H7 (cell line): ENCODE results near the gene PRMT7. TPM values are rescaled to one million over a fixed set of nuclear protein-coding genes. Genes with fewer than 3 reads are reported as not detected.

Experiments
- DNase-seq: peaks from one replicate; pipeline ENCODE4 v3.0.0; 2012
- H3K27me3 ChIP-seq: 2 replicates; pipeline ENCODE4 v1.6.0; 2011; ENCODE audit warnings: mild to moderate bottlenecking, low read length; ENCODE audit not compliant: control insufficient read depth, insufficient read depth
- H3K36me3 ChIP-seq: replicated peaks from 2 replicates; pipeline ENCODE4 v1.5.1; 2011; ENCODE audit warnings: low read length; ENCODE audit not compliant: control insufficient read depth, insufficient read depth
- H3K4me3 ChIP-seq: 2 replicates; pipeline ENCODE4 v1.5.1; 2011; ENCODE audit warnings: low read depth, mild to moderate bottlenecking, control low read depth, low read length, moderate library complexity; ENCODE audit not compliant: insufficient read depth
- total RNA-seq: library from RNA; depleted of rRNA; stranded (reverse); fragments of >200 nt; shearing (Covaris generic); gene quantifications from 2 replicates; pipeline ENCODE4 v1.2.3, GENCODE V29; 2014

The PRMT7 gene
- total RNA-seq, 1 experiment from 2014 or later, result 56.5 TPM

DNA sequence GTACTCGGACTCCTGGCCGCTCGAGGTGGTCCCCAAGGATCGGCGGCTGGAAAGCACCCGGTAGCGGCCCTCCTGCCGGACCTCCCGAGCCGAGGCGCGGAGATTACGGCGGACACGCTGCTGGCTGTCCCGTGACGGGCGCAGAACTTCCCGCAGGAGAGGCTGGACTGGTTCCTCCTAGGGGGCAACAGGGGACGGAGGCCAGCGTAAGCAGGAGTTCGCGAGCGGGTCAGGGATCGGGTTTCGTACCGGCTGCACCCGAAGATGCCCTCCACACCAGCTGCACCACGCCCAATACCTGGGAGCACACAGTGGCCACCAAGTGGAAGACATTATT is 414 bp upstream of the PRMT7 start:
- Histone ChIP-seq H3K27me3 (no peaks in the 10 kb centered on the region), H3K36me3 (peaks cover 3% of the 10 kb centered on the region), H3K4me3 (peak overlapping the region; percentile 97)
- peak; percentile 91 for DNase-seq

DNA sequence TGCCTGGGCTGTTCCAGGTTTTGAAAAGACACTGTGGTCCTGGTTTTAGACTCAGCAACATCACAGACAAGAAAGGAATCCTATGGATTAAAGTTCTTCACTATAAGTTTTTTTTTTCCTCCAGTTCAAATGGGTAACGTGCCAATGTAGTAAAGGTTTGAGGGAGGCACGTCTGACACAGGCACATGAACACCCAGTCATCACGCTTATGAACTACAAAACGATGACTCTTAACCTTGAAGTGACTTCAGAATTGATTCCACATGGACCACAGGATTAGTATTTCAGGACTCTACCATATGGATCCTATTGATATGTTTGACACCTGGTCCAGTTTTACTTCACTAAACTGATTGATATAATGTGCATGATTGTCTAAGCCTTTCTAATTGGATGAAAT is 2.3 kb downstream of the PRMT7 start:
- Histone ChIP-seq H3K36me3 (peaks cover 10% of the 10 kb centered on the region), H3K4me3 (no peak overlapping the region), H3K27me3 (no peaks in the 10 kb centered on the region)
- DNase-seq, result no peak

DNA sequence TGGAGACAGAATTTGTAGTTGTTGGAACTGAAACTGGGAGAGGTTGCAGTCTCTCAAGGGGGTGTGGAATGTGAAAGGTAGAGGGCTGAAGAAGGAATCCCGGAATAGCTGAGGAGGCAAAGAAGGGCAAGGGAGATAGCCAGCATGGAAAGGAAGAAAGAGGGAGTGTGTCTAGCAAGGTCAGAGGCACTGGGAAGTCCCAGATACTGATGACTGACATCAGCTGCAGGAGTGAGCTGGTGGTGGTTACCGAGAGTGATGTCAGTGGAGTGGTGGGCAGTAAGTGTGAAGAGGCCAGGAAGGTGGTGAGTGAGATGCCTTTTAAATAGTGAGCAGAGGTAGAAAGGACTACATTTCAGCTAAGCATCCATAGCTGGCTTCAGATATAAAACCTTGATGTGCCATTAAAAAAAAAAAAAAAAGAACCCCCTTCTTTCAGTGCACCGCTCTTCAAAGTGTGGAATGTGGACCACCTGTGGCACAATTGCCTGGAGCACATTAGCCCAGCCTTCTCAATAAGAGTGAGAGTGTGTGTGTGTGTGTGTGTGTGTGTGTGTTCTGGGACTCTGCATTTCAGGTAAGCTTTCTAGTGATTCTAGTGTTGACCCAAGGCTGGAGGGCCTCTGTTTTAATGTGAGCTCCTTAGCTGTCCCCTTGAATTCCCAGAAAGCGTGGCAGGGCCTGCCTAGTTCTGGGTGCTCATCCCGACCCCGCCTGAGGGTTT is 8.5 kb downstream of the PRMT7 start:
- H3K36me3 ChIP-seq, result peaks cover 20% of the 10 kb centered on the region
- no peaks in the 10 kb centered on the region for H3K27me3 ChIP-seq
- no peak for DNase-seq
- no peak overlapping the region for H3K4me3 ChIP-seq

DNA sequence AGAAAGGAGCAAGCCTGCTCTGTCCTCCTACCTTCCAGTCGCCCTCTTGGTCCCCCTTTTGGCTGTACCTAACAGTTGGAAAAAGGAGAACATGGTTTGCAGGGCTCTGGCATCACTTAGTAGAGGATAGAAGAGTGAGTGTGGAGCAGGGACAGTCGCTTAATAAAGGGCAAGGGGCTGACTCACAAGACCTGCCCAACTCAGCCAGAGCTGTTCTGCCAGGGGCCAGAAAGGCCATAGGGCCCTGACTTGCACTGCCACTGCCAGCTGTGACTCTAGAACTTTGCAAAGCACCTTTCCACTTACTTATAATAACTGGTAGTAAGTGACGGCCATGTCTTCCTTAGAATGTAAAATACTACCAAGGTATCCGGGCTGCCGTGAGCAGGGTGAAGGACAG is 13.5 kb downstream of the PRMT7 start:
- no peak for DNase-seq
- no peak overlapping the region for H3K4me3 ChIP-seq
- H3K27me3 ChIP-seq, result no peaks in the 10 kb centered on the region
- H3K36me3 ChIP-seq, result peaks cover 15% of the 10 kb centered on the region

DNA sequence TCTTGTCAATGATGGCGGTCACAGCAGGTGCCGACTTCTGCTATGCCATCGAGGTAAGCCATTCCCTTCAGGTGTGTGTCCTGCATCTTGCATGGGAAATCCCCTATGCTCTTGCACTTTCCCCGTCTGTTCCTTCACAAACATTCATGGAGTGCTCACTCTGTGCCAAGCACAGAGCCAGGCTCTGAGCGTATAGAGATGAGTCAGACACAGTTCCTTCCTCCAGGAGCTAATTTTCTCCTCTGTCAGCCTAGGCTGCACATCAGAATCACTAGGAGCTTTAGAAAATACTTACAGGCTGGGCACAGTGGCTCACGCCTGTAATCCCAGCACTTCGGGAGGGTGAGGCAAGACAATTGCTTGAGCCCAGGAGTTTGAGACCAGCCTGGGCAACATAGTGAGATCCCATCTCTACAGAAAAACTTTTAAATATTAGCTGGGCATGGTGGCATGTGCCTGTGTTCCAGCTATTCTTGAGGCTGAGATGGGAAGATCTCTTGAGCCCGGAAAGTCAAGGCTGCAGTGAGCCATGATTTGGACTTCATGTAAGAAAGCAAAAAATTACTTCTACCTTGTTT is 14.1 kb downstream of the PRMT7 start:
- Histone ChIP-seq H3K4me3 (no peak overlapping the region), H3K27me3 (no peaks in the 10 kb centered on the region), H3K36me3 (peaks cover 12% of the 10 kb centered on the region)
- no peak for DNase-seq

DNA sequence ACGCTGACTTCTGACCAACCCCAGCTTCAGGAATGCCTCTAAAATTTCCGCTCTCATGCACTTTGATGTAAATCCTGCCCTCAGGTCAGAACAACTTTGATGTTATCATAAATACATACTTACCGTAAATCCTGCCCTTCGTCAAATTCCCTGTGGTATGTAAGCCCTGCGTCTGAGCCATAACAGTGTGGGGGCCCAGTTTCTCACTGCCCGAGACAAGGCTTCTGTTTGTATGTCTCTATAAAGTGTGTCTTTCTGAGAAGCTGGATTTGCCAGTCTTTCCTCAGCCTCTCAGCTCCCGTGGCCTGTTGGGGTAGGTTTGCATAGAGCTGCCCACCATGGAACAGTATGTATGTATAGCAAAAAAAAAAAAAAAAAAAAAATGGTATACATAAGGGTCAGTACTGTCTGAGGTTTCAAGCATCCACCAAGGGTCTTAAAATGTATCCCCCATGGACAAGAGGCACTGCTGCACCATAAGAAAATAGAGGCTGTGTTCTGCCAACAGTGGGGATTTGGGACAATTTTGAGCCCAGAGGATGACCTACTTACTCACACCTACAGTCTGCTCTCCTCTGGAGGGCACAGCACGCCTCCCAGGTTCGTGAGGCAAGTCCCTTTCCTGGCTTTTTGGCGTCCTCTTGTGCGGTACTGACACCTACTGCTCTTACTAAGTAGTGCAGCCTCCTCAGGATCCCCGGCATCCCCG is 17.5 kb downstream of the PRMT7 start:
- Histone ChIP-seq H3K4me3 (no peak overlapping the region), H3K27me3 (no peaks in the 10 kb centered on the region), H3K36me3 (peaks cover 14% of the 10 kb centered on the region)
- peak; percentile 92 for DNase-seq

DNA sequence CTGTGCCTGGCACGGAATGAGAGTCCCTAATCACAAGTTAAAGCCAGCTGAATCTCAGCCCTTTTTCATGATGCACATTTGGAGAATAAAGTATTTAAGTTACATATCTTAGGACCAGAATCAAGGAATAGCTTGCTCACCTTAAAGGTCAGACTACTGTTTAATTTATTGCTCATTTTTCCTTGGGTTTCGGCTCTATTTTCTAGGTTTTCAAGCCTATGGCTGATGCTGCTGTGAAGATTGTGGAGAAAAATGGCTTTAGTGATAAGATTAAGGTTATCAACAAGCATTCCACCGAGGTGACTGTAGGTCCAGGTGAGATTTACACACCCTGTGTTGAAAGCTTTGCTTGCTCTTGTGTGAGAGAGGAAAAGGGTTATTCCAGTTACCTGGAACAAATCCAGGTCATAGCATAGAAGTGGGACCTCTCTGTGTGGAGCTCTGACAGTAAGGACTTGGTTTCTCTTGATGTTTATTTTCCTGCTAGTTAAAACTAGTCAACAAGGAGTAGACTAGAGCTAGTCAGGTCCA is 18.1 kb downstream of the PRMT7 start:
- Histone ChIP-seq H3K27me3 (no peaks in the 10 kb centered on the region), H3K36me3 (peaks cover 14% of the 10 kb centered on the region), H3K4me3 (no peak overlapping the region)
- DNase-seq, result no peak

DNA sequence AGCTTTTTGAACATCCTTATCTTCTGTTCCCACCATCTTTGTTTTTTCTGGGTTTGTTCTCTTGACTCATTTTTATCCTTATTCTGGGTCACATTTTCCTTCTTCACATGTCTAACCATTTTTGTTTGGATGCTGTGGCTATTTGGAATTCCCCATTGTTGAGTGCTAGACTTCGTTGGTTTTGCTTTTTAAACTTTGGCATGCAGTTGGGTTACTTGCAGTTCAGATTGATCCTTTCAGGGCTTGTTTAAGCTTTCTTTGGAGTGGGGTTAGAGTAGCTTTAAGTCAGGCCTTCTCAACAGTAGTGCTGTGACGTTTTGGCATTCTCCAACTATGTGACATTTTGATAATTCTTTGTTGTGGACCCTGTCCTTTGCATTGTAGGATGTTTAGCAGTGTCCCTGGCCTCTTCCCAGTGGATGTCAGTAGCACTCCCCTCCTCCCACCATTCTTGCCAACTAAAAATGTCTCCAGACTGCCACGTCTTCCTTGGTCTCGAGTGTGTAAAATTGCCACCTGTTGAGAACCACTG is 21.1 kb downstream of the PRMT7 start:
- no peaks in the 10 kb centered on the region for H3K27me3 ChIP-seq
- H3K36me3 ChIP-seq, result peaks cover 3% of the 10 kb centered on the region
- no peak overlapping the region for H3K4me3 ChIP-seq
- no peak for DNase-seq

DNA sequence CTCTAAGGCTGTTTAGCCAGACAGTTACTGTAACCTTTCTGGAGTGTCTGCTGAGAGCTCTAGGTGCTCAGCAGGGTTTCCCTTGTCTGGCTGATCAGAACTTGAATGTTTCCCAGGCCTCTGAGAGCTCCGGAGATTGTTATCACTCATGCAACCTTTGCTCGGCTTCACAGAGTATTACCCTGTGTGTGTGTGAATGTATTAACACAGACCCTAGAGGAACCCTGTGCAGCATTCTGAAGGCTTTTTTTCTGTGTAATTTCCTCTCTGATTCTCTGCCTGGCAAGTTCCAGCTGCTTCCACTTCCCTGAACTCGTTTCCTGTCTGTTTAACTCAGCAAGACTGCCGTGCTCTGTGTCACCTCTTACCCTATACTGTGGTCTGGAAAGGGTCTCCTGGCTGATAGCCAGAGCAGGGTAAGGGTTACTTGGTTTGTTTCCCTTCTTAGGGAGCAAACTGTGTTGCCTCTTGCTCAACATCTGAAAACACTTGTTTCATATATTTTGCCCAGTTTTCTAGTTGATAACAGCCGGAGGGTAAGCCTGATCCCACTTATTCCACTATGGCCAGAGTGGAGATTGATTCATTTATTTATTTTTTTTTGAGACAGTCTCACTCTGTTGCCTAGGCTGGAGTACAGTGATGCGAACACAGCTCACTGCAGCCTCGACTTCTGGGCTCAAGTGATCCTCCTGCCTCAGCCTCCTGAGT is 21.7 kb downstream of the PRMT7 start:
- DNase-seq, result no peak
- Histone ChIP-seq H3K4me3 (no peak overlapping the region), H3K27me3 (no peaks in the 10 kb centered on the region), H3K36me3 (peaks cover 7% of the 10 kb centered on the region)

DNA sequence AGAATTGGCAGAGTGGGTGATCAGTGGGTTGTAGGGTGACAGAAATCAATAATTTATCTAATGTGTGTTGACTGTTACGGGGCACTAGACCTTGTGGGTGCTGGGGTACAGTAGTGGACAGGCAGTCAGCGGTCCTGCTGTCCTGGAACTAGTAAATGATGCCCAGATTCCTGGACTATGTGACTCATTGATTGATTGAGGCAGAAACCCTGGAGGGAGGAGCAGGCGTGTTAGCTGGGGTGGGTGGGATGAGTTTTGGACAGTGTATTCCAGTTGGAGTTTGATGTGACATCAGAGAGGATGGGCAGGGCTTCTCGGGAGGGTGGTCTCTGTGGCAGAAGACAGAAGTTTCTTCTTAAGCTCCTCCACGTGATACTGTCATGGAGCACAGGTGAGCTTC is 24.4 kb downstream of the PRMT7 start:
- Histone ChIP-seq H3K27me3 (no peaks in the 10 kb centered on the region), H3K36me3 (peaks cover 24% of the 10 kb centered on the region), H3K4me3 (no peak overlapping the region)
- DNase-seq, result no peak

DNA sequence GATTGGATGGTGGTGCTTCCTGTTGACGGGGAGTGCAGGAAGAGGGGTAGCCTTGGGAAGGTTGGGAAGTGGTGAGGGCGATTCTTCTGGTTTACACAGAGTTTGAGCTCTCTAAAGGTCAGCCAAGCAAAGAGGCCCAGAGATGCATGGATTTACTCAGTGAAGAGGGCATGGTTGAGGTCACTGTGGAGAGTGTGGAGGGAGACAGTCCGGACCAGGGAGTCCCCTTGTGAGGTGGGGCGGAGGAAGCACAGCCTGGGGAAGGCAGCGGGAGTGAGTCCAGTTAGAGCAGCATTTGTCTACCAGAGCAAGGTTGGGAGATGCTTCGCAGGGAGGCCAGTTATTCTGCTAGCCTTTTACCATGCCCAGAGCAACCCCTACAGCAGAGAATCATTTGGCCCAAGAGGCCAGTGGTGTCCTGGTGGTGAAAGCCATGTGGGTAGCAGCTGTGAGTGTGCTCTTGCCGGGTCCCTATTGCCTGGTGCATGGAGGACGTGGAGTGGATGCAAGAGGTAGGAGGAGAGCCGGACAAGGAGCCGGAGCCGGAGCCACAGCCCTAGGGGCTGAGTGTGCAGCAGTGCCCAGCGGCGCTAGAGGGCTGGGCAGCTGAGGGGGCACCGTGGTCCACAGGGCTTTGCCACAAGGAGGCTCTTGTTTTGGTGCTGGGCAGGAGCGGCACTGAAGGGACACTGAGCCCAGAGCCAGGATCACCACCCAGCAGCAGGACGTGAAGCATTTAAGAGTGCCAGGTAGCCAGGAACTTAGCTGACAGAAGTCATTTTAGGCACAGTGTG is 27.7 kb downstream of the PRMT7 start:
- Histone ChIP-seq H3K27me3 (no peaks in the 10 kb centered on the region), H3K4me3 (no peak overlapping the region), H3K36me3 (peaks cover 25% of the 10 kb centered on the region)
- no peak for DNase-seq

DNA sequence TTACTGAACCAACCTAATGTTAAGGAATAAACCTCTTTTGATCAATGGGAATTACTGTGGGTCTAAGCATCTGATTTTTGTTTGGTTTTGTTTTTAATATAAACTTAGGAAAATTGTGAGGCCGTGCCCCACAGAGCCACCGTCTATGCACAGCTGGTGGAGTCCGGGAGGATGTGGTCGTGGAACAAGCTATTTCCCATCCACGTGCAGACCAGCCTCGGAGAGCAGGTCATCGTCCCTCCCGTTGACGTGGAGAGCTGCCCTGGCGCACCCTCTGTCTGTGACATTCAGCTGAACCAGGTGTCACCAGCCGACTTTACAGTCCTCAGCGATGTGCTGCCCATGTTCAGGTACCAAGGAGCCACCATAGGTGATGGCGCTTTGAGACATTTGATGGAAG is 28.4 kb downstream of the PRMT7 start:
- Histone ChIP-seq H3K27me3 (no peaks in the 10 kb centered on the region), H3K4me3 (no peak overlapping the region), H3K36me3 (peaks cover 25% of the 10 kb centered on the region)
- DNase-seq, result no peak

DNA sequence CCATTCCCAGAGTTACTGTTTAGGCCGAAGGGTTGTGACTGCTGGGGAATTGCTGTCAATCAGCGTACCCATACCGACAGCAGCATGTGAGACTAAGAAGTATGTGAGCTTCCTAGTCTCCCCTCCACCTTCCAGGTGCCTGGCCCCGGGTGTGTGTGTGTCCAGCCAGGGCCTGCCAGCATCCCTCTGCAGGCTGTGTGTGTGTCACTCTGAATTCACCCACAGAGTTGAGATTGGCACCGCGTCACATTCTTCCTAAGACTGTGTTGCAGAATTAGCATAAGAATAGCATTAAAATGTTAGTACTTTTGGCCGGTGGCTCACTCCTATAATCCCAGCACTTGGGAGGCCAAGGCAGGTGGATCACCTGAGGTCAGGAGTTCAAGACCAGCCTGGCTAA is 31.8 kb downstream of the PRMT7 start:
- H3K4me3 ChIP-seq, result no peak overlapping the region
- no peaks in the 10 kb centered on the region for H3K27me3 ChIP-seq
- peaks cover 37% of the 10 kb centered on the region for H3K36me3 ChIP-seq
- DNase-seq, result peak; percentile 52

DNA sequence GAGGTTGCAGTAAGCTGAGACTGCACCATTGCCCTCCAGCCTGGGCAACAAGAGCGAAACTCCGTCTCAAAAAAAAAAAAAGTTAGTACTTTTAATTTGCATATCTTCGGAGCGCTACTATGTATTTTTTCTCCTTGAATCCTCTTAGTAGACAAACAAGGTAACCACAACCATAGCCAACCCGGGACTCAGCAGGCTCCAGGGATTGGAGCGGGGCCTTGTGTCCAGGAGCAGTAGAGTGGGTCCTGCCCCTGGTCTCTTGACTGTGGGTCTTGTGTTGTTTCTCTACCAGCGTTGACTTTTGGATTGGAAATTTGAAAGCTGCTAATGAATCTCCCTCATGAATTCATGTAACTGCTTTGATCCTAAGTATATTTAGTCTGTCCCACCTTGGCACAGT is 32.3 kb downstream of the PRMT7 start:
- Histone ChIP-seq H3K36me3 (peaks cover 34% of the 10 kb centered on the region), H3K4me3 (no peak overlapping the region), H3K27me3 (no peaks in the 10 kb centered on the region)
- DNase-seq, result no peak
